Stimulated activated naive B cell treated with anti-CD40 and anti-IgM and Interleukin-4, amounts not matched to agents 10 μg/mL and 1 μg/mL and 100 μg/mL, for 72 hours (primary cell): ENCODE results near the gene CATSPER3.
"Not testable (repeated sequence)": the region's sequence is repeated elsewhere in the genome, so short reads cannot be mapped to it uniquely, and the experiment has no call there.

Experiments used
- ATAC-seq, 2 donors: fragments of 150-1000 bp; cut with Tn5 transposase; replicated peaks; 2 replicates each; pipeline ENCODE4 v1.10.0; 2021; ENCODE audit warnings: moderate library complexity in 1 of 2
- DNase-seq: peaks from one replicate; pipeline ENCODE4 v3.0.0; 2021
- H3K27ac Mint-ChIP-seq: one replicate; pipeline ENCODE4 v1.8.0; 2022; ENCODE audit warnings: mild to moderate bottlenecking, mixed read lengths
- H3K27me3 Mint-ChIP-seq, 2 donors: one replicate each; pipeline ENCODE4 v1.8.0; 2022; ENCODE audit warnings: mixed read lengths in 2 of 2
- H3K36me3 Mint-ChIP-seq, 2 donors: one replicate each; pipeline ENCODE4 v1.8.0; 2022; ENCODE audit warnings: mixed read lengths in 2 of 2, mild to moderate bottlenecking in 1 of 2
- H3K4me1 Mint-ChIP-seq, 2 donors: one replicate each; pipeline ENCODE4 v1.8.0; 2022; ENCODE audit warnings: mixed read lengths in 2 of 2, mild to moderate bottlenecking in 1 of 2
- H3K4me3 Mint-ChIP-seq, 2 donors: one replicate each; pipeline ENCODE4 v1.8.0; 2022; ENCODE audit warnings: mild to moderate bottlenecking in 2 of 2, mixed read lengths in 2 of 2, moderate library complexity in 1 of 2
- H3K9me3 Mint-ChIP-seq, 2 donors: one replicate each; pipeline ENCODE4 v1.8.0; 2022; ENCODE audit warnings: mixed read lengths in 2 of 2, mild to moderate bottlenecking in 1 of 2

Gene CATSPER3

GRCh38 chr5:134957920-134958608, 9.6 kb upstream of the CATSPER3 start:
- Mint-ChIP-seq H3K4me1 (peaks cover 0 to 2% of the 10 kb centered on the region in 2 donors), H3K27ac (no peak overlapping the region), H3K9me3 (peaks cover 3 to 7% of the 10 kb centered on the region in 2 donors), H3K4me3 (no peak overlapping the region), H3K27me3 (no peaks in the 10 kb centered on the region), H3K36me3 (peaks cover 18 to 29% of the 10 kb centered on the region in 2 donors)
- DNase-seq (no peak), ATAC-seq (no peak)

GRCh38 chr5:134958755-134959154, 9.0 kb upstream of the CATSPER3 start:
- Mint-ChIP-seq H3K27ac (no peak overlapping the region), H3K36me3 (peaks cover 16 to 25% of the 10 kb centered on the region in 2 donors), H3K4me1 (peaks cover 0 to 2% of the 10 kb centered on the region in 2 donors), H3K27me3 (no peaks in the 10 kb centered on the region), H3K4me3 (no peak overlapping the region), H3K9me3 (peaks cover 3 to 7% of the 10 kb centered on the region in 2 donors)
- DNase-seq, result no peak
- no peak for ATAC-seq

DNA sequence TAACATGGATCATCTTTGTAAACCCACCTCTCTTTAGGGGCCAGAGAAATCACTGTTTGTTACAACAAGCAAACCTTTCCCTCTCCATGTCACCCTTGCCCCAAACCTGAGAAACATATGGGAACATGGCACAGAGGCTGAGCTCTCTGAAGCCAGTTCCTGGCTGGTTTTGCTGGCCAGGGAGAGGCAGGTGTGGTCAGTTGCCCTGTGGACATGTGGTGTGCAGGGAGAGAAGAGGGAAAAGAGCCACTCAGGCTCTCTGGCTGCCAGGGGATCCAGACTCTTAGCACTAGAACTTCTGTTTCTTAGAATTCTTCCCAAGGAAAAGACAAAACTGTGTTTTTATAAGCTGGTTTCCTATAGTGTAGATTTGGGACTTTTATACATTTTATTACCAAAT, 4.6 kb upstream of the CATSPER3 start:
- Mint-ChIP-seq H3K36me3 (peaks cover 8 to 18% of the 10 kb centered on the region in 2 donors), H3K4me3 (no peak overlapping the region), H3K27me3 (no peaks in the 10 kb centered on the region), H3K27ac (no peak overlapping the region), H3K9me3 (no peaks in the 10 kb centered on the region), H3K4me1 (peaks cover 0 to 2% of the 10 kb centered on the region in 2 donors)
- ATAC-seq (no peak), DNase-seq (no peak)

DNA sequence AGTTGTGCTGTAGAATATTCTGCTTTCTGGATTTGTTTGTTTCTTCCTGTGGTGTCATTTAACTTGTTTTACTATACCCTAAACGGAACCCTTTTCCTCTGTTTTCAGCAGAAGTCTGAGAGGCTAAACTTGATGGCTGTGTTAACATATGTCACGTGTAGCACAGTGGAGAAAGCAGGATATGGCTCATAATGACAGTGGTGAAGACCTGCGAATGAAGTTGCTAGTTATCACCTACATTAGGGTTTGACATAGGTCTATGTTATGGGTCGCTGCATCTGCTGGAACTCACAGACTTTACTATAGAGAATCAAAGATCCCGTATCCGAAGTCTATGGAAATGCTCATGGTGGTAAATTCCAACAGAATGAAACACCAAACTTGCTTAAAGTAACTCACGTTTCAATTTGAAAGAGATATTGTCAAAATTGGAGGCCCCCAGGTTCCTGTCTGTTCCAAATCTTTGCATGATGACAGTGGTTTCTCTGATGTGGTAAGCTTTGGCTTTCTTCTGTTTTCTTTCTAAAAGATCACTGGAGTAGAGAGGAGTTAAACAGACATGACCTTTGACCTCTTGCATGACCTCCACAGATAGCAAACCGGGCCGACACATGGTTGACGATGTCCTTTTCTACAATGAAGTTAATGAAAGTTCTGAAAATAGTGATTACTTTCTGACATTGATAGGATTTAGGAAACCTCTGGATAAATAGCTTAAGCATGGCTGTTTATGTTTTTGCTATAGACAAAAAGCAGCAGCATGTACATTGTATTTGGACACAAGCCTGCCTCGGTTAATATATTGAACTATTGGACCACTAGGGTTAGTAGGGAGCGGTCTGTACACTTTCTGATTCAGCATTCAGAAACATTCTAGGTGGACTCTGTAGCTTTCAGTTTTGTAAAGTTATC, 3.1 kb upstream of the CATSPER3 start:
- DNase-seq, result no peak
- Mint-ChIP-seq H3K36me3 (peaks cover 9 to 22% of the 10 kb centered on the region in 2 donors), H3K9me3 (no peaks in the 10 kb centered on the region), H3K27me3 (no peaks in the 10 kb centered on the region), H3K4me3 (no peak overlapping the region), H3K4me1 (no peaks in the 10 kb centered on the region), H3K27ac (no peak overlapping the region)
- ATAC-seq, result no peak

DNA sequence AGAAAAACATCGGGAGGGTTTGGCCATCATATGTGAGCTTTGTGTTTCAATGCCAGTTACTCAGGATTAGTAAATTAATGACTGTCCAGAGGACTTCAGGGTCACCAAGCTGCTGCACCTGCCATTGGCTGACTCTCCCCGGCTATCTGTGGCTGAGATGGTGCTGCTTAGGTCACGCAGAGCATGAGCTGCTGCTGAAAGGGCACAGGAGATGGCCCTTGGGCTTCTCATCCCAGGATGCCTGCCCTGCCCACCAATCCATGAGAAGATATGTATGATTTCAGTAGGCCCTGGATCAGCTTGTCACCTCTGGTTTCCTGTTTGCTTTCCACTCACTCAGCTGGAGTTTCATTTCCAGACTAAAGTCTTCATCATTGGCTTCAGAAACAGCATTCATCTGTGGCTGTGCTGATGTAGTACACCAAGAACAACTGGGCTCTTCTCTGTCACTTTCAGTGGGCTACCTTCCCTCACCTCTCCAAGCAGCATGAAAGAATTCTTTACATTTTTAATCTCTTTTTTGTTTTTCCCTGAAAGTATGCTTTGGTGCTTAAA, 2.4 kb upstream of the CATSPER3 start:
- Mint-ChIP-seq H3K4me1 (no peaks in the 10 kb centered on the region), H3K36me3 (peaks cover 9 to 24% of the 10 kb centered on the region in 2 donors), H3K27ac (no peak overlapping the region), H3K27me3 (no peaks in the 10 kb centered on the region), H3K9me3 (no peaks in the 10 kb centered on the region), H3K4me3 (no peak overlapping the region)
- no peak for ATAC-seq
- DNase-seq, result no peak

DNA sequence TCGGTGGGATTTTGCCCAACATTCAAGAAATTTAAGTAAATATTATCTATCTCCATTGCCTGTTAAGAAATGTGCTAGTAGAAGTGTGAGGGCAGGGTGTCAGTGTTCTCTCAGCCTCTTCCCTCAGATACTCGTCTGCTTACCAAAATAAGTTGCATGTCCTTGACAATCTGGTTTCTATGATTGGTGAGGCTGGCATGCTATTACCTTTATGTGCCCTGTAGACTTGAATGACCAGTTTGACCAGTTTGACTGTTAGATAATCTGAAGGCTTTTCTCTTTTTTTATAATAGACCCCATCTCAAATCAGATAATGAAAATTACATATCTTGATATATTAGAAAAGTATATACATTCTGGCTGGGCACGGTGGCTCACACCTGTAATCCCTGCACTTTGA, 348 bp downstream of the CATSPER3 start:
- Mint-ChIP-seq H3K4me3 (no peak overlapping the region), H3K9me3 (no peaks in the 10 kb centered on the region), H3K36me3 (peaks cover 14 to 22% of the 10 kb centered on the region in 2 donors), H3K4me1 (no peaks in the 10 kb centered on the region), H3K27me3 (no peaks in the 10 kb centered on the region), H3K27ac (no peak overlapping the region)
- ATAC-seq, result no peak
- no peak for DNase-seq

- H3K4me3 Mint-ChIP-seq, result no peak overlapping the region
- DNase-seq (no peak), ATAC-seq (no peak)
- no peaks in the 10 kb centered on the region for H3K27me3 Mint-ChIP-seq
- H3K4me1 Mint-ChIP-seq, result no peaks in the 10 kb centered on the region
- H3K36me3 Mint-ChIP-seq, result peaks cover 14 to 22% of the 10 kb centered on the region in 2 donors
- H3K27ac Mint-ChIP-seq, result no peak overlapping the region
- no peaks in the 10 kb centered on the region for H3K9me3 Mint-ChIP-seq
These were observed 1.5 kb downstream of the CATSPER3 start for GRCh38 chr5:134969166-134969565.

DNA sequence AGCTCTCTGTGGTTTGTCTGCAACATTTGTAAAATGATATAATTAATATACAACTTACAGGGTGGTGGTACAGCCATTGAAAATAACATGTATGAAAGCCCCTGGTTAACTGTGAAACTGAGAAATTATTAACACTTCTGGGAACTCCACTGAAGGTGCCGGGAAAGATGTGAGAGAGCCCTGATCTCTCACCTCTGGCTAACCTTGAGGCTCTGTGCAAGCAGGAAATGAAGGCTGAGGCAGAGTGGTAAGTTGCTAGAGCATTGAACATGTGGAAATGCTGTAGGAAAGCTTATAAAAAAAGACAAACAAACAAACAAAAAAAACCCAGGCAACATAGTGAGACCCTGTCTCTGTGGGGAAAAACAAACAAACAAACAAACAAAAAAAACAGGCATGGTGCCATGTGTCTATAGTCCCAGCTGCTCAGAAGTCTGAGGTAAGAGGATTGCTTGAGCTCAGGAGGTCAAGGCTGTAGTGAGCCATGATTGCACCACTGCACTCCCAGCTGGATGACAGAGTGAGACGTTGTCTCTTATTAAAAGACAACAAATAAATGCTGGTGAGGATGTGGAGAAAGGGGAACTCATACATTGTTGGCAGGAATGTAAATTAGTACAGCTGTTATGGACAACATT, 7.5 kb downstream of the CATSPER3 start:
- H3K9me3 Mint-ChIP-seq, result peaks cover 22% of the 10 kb centered on the region in 2 donors
- H3K27me3 Mint-ChIP-seq, result no peaks in the 10 kb centered on the region
- no peaks in the 10 kb centered on the region for H3K4me1 Mint-ChIP-seq
- H3K27ac Mint-ChIP-seq, result no peak overlapping the region
- no peak for ATAC-seq
- no peak for DNase-seq
- H3K4me3 Mint-ChIP-seq, result no peak overlapping the region
- H3K36me3 Mint-ChIP-seq, result peaks cover 31 to 37% of the 10 kb centered on the region in 2 donors

GRCh38 chr5:134975843-134976242, 8.1 kb downstream of the CATSPER3 start:
- Mint-ChIP-seq H3K27me3 (no peaks in the 10 kb centered on the region), H3K4me3 (no peak overlapping the region), H3K4me1 (no peaks in the 10 kb centered on the region), H3K9me3 (peaks cover 22 to 25% of the 10 kb centered on the region in 2 donors), H3K27ac (no peak overlapping the region), H3K36me3 (peaks cover 31 to 42% of the 10 kb centered on the region in 2 donors)
- DNase-seq, result no peak
- ATAC-seq, result no peak

GRCh38 chr5:134976841-134977240, 9.1 kb downstream of the CATSPER3 start:
- no peak for ATAC-seq
- no peak overlapping the region for H3K27ac Mint-ChIP-seq
- H3K36me3 Mint-ChIP-seq, result peaks cover 31 to 46% of the 10 kb centered on the region in 2 donors

DNA sequence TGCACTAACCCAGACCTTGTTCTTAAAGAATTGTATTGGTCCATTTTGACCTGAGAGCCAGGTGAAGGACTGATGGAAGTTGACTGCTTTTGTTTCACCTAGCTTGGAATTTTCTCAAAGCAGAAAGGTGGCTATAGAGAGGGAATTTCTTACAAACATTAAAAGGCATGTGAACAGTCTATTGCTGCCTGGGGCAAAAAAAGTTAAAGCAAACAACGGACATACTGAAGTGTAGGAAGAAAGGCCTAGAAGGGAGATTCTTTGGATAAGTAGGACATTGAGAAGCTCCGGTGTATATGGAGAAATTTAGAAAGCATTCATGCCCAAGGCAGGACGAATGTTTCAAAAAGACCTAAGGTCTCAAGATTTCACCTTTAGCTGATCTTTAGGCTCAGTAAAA, 11.7 kb downstream of the CATSPER3 start:
- DNase-seq (no peak), ATAC-seq (no peak)
- peaks cover 0 to 11% of the 10 kb centered on the region in 2 donors for H3K27me3 Mint-ChIP-seq
- H3K4me1 Mint-ChIP-seq, result no peaks in the 10 kb centered on the region
- no peak overlapping the region for H3K4me3 Mint-ChIP-seq
- H3K9me3 Mint-ChIP-seq, result peaks cover 40 to 58% of the 10 kb centered on the region in 2 donors
- H3K36me3 Mint-ChIP-seq, result peaks cover 28 to 59% of the 10 kb centered on the region in 2 donors
- H3K27ac Mint-ChIP-seq, result no peak overlapping the region

More at GRCh38 chr5:134976841-134977240, 9.1 kb downstream of the CATSPER3 start:
- H3K9me3 Mint-ChIP-seq, result peaks cover 25 to 35% of the 10 kb centered on the region in 2 donors
- DNase-seq, result no peak
- H3K4me1 Mint-ChIP-seq, result no peaks in the 10 kb centered on the region
- no peaks in the 10 kb centered on the region for H3K27me3 Mint-ChIP-seq
- H3K4me3 Mint-ChIP-seq, result no peak overlapping the region

DNA sequence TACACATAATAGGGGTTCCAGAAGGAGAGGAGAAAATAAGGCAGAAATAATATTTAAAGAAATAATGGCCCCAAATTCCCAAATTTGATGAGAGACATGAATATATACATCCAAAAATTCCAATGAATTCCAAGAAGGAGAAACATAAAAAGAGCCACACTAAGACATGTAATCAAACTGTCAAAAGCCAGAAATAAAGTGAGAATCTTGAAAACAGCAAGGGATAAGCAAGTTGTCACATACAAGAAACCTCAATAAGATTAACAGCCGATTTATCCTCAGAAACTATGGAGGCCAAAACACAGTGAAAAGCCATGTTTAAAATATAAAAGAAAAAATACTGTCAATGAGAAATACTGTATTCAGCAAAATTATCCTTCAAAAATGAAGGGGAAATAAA, 14.5 kb downstream of the CATSPER3 start:
- H3K4me1 Mint-ChIP-seq, result no peaks in the 10 kb centered on the region
- H3K27ac Mint-ChIP-seq, result no peak overlapping the region
- ATAC-seq (no peak), DNase-seq (no peak)
- H3K27me3 Mint-ChIP-seq, result peaks cover 8 to 11% of the 10 kb centered on the region in 2 donors
- peaks cover 16 to 39% of the 10 kb centered on the region in 2 donors for H3K36me3 Mint-ChIP-seq
- H3K9me3 Mint-ChIP-seq, result peaks cover 32 to 48% of the 10 kb centered on the region in 2 donors
- H3K4me3 Mint-ChIP-seq, result no peak overlapping the region

GRCh38 chr5:134989266-134989830, 21.6 kb downstream of the CATSPER3 start:
- H3K27me3 Mint-ChIP-seq, result peaks cover under 1 to 8% of the 10 kb centered on the region in 2 donors
- peaks cover 3 to 7% of the 10 kb centered on the region in 2 donors for H3K4me1 Mint-ChIP-seq

DNA sequence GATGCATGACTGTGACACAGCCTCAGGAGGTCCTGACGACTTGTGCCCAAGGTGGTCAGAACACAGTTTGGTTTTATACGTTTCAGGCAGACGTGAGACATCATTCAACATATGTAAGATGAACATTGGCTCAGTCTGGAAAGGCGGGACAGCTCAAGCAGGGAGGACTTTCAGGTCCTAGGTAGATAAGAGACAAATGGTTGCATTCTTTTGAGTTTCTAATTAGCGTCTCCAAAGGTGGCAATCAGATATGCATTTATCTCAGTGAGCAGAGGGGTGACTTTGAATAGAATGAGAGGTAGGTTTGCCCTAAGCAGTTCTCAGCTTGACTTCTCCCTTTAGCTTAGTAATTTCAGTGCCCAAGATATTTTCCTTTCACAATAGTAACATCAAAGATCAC, 22.5 kb downstream of the CATSPER3 start:
- not testable (repeated sequence) for H3K36me3 Mint-ChIP-seq, H3K27me3 Mint-ChIP-seq, H3K27ac Mint-ChIP-seq, ATAC-seq, H3K4me3 Mint-ChIP-seq, H3K9me3 Mint-ChIP-seq, DNase-seq
- H3K4me1 Mint-ChIP-seq, result peaks cover 10 to 15% of the 10 kb centered on the region in 2 donors

More at GRCh38 chr5:134989266-134989830, 21.6 kb downstream of the CATSPER3 start:
- no peak for ATAC-seq
- H3K4me3 Mint-ChIP-seq, result no peak overlapping the region
- DNase-seq, result no peak
- peaks cover 0 to 3% of the 10 kb centered on the region in 2 donors for H3K9me3 Mint-ChIP-seq
- H3K27ac Mint-ChIP-seq, result no peak overlapping the region
- H3K36me3 Mint-ChIP-seq, result no peaks in the 10 kb centered on the region
